GM18526 (cell line): Measurements from ENCODE around the gene DOCK2.

Experiments
- POLR2A ChIP-seq: IDR thresholded peaks from 3 replicates; pipeline ENCODE4 v1.6.1; 2011; ENCODE audit not compliant: insufficient read length; ENCODE audit errors: extremely low read depth

DOCK2 gene

DNA sequence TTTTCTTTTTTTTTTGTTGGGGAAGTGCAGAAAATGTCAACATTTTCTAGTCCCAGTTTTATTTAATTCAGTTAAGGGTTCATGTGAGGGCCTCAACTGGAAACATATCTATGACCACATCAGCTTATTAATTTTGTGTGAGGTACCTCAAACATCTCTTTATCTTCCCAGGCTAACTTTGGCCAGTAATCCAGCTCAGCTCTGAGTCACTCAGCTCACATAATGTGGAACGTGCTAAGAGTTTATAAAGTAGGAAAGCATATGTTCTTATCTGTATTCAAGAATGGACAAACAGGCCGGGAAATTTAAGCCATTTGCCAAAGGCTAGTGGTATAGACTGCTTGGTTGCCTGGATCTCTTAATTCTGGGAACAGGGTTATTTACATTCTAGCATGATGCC is 224.9 kb downstream of the DOCK2 start:
- no peak for TF ChIP-seq POLR2A

DNA sequence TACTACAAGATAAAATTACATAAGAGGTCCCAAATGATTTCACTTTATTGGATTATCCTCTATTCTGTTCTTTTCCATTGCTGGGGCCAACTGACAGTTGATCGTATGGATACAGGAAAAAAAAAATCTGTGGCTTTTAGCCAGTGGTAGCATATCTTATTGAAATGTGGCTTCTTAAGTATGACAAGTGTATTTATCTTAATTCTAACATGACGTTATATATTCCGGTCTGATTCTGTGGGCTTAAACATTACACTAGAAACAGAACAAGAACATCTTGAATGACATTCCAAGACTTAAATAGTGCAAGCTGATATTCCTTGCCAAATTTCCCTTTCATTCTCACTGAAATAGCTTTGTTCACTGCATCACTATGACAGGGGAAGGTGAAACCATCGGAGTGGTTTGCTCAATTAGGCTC is 225.3 kb downstream of the DOCK2 start:
- no peak for TF ChIP-seq POLR2A

DNA sequence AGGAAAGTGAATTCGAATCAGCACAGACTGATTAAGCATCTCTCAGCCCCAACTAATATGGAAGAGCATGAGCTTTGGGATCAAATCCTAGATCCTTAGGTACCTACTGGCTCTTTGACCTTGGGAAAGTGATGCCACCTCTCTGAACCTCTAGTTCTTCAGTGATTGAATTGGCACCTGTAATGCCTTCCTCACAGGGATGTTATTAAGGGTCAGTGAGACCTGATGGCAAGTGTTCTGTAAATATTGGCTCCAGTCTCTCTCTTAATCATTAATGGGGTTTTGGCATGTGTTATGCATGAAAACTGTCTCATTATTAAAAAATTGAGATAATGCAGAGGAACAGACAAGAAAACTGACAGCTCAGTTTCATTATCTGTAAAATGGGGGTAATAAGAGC is 227.4 kb downstream of the DOCK2 start:
- TF ChIP-seq POLR2A = no peak

DNA sequence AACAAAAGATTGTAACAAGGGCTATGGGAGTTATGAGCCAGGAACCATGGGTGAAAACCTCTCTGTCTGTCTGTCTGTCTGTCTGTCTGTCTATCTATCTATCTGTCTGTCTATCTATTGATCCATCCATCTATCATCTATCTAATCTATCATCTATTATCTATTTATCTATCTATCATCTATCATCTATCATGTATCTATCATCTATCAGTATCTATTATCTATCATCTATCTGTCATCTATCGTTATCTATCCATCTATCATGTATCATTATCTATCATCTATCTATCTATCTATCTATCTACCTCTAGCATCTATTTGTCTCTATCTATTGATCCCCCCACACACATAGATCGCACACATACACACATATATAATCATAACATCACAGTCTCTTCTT is 230.3 kb downstream of the DOCK2 start:
- no peak for TF ChIP-seq POLR2A

DNA sequence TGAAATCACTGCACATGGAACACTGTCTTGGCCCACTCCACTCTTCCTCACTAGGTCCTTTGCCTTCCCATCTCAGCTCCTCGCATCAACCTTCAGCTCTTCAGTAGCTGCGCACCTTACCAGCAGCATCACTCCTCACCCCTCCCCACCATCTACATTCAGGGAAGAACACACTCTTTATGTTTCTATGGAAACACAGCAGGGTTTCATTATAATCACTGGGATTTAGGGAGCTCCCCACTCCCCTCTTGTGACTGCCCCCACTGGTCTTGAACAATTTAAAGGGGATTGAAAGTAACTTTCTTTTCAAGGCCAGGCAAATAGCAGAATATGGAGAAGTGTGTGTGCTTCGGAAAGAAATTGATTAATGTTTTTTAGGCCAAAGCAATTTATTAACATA is 232.0 kb downstream of the DOCK2 start:
- no peak for TF ChIP-seq POLR2A

DNA sequence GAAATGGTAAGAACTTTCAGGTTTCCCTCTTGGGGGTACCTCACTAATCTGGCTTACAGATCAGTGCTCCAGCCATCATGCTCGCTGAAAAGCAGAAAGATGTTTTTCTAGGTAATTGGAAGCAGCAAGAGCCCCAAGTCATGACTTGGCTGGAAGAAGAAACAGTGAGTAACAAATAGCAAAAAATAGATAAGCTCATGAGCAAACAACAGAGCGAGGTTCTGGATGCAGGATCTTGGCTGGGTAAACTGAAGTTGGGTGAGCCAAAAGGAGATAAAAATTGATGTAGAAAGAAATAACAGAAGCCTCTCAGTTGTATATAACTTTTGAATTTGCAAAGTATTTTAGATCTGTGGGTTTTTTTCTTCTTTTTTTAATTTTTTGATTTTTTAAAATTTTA is 233.1 kb downstream of the DOCK2 start:
- TF ChIP-seq POLR2A = no peak

DNA sequence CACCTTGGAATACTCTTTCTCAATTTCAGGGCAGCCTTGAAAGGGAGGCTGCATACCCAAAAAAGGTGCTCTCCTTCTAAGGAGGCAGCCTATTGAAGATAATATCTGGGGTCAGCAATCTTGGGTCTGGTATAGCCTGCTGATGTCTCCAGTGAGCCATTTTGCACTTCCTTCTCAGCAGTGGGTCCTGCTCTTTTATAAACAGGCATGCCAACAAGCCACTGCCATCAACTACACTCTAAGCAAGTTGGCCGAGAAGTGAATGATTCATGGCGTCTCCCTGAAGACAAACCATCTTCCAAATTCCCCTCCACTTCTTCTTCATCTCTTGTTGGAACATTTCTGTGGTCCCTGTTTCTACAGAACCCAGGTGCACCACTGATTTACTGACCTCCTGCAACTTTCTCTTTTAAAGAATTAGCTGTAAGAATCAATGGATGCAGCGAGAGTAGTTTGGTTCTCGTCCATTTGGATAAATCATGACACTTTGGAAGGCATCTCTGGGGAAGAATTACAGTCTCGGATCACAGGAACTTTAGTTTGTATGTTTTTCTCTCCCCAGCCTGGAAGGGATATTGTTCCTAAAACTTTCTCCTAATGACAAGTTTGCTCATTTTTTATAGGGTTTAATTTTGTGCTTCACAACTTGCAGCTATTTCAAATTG is 234.9 kb downstream of the DOCK2 start:
- no peak for TF ChIP-seq POLR2A

DNA sequence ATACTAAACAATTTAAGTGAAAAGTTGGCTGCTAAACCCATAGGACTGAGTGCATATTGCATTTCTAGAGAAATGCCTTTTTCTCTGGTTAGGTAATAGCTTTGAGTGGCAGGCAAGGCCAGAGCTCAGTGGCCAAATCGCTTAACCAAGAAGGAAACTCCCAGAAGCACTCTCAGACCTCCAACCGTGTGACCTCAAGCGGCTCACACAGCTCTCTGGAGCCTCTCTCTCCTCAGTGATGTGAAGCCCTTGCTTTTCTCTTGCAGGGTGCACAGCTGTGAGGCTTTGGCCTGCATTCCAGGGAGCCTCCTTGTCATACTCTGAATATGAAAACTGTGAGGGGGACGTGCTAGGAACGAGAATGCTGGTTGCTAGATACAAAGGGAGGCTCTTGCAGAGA is 236.6 kb downstream of the DOCK2 start:
- TF ChIP-seq POLR2A = no peak

DNA sequence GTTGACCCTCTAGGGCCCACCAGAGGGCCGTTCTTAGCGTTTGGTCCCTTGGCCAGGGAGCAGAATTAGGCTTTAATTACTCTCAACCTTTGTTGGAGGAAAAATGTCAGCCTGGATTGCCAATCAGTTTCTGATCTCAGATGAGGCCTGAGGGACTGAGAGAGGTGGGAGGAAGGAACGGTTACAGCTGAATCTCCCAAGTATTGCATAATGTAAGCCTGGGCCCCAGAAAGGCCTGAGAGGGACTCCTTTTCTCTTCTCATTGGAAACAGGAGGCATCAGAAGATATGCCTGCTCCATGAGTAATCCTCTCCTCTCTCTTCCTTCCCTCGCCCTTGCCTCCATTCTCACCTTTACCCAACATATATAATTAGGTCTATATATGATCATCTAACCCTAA is 237.5 kb downstream of the DOCK2 start:
- TF ChIP-seq POLR2A = no peak

DNA sequence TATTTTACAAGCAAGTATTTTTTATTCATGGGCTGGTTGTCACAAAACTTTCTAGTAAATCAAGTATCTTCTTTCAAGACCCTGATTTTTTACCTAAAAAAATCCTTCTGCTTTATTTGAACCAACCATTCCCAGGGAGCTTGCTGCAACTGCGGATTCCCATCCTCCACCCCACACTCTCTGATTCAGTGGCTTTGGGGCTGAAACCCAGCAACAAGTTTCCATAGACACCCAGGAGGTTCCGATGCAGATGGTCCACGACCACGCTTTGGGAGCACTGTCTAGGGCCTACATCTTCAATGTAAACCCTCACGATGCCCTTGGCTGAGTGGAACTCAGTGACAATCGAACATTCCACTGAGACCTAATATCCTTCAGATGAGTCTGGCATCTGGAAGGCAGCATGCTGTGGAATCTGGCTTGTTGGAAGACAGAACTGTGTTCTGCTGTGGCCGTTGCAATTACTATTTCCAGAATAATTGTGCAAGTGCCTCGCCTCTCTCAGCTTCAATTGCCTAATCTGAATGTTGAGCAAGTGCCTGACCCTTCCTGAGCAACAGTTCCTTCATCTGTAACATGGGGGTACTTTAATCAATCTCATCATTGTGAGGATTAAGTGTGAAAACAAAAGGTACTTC is 238.1 kb downstream of the DOCK2 start:
- no peak for TF ChIP-seq POLR2A

DNA sequence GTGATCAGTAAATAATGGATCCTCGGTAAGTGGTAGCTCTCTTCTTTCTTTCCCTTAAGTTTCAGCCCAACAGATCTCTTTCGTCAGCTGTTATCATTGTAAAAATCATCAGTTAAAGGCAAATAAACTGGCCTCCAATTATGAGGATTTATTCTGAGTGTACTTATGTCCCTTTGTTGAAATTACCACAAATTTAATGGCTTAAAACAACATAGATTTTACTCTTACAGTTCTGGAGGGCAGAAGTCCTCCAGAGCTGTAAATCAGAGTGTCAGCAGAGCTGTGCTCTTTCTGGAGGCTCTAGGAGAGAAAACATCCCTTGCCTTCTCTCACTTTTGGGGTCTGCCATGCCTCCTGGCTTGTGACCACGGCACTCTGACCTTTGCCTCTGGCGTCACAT is 238.7 kb downstream of the DOCK2 start:
- TF ChIP-seq POLR2A = no peak

DNA sequence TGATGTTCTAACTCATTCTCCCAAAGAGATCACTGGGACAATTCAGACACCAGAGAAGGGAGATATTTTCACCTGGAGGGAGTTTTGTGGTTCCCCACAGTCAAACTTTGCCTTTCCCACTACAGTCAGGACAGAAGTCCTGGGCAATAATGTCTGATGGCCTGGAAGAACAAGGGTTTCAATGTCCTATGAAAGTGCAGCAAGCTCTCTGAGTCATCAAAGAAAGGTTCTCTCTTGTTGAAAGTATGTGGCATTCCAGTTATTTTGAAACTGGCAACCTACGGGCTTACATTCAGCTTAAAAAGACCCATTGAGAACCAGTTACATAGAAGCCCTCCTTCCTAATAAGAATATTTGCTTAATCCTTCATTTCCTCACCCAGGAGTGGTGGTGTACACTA is 239.3 kb downstream of the DOCK2 start:
- TF ChIP-seq POLR2A = no peak

DNA sequence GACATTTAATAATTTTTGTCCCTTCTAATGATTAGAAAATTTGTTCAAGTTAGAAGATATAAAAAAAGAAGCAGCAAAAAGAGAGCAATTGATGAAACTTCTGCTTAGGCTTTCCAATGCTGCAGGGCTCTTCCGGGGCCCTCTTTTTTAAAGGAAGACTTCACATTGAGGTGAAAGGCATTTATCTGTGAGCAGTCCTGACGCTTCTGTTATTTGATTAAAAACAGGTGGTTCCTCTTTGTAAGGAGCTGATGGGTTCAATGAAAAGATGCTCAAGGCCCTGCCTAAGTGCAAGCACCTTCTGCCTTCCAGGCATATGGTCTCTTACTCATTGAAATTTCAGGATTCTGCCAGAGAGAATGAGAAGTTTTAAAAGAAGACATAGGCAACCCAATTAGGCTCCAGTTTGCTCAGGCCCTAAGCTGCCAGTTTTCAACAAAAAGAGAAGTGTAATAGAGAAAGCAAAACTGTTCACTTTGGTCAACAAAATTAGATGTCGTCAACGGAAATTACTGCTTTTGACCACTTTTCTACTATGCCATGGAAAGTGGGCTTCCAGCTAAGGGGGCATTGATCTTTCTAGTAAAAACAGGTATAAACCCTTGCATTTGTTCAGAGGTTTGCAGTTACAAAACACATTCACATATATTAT is 243.1 kb downstream of the DOCK2 start:
- TF ChIP-seq POLR2A = no peak

DNA sequence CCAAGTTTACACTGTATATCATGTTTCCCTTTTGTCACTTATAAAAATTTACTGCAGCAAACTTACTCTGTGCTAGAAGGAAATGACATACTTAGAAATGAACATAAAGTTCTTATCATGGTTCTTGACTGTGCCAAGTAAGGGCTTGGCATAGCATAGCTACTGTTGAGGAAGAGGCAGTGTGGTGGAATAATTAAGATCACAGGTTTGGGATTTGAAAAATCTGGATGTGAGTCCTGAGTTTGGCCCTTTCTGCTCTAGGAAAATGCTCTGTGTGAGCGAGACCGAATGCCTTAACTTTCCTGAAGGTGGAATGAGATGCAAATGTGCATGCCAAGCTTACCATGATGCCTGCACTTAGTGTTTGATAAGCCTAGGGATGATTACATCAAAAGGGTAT is 243.7 kb downstream of the DOCK2 start:
- TF ChIP-seq POLR2A = no peak

DNA sequence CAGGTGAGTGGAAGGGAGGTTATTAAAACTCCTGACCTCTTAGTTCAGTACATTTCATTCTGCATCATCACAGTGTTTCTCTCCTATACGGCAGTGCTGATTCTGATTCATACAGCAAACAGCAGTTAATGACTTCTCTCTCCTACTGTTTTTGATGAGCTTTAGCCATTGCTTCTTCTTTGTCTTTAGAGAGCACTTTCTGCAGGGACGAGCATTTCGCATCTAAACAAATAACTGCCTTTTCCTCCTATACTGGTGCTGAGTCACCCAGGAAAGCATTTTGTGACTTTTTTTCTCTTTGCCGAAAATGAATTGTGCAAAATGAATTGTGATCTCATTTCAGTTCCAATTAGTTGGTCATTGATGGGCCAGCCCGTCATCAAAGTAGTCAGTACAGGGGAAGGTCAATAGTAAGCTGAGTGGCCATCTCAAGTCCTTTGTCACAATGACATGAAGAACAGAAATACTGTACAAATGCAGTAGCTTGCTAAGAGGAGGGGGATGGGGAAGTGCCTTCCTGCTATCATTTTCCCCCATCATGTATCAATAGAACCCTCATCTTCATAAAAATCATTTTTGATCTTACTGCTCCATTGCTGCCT is 244.7 kb downstream of the DOCK2 start:
- no peak for TF ChIP-seq POLR2A

DNA sequence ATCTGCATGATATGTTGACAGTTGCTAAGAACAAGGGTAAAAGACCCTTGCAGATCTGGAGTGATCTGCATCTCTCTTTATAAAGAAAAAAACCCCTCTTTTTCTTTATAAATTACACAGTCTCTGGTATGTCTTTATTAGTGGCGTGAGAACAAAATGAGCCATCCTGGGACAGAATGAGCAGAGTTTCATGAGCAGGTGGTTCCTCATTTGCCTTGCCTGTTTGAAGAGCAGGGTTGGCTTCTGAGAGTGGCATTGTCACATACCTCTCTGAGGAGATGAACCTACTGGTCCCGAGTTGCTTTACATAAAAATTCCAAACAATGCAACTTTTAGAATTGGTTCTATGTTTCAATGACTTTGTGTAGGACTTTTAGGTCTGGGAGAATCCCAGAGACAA is 249.0 kb downstream of the DOCK2 start:
- TF ChIP-seq POLR2A = no peak

DNA sequence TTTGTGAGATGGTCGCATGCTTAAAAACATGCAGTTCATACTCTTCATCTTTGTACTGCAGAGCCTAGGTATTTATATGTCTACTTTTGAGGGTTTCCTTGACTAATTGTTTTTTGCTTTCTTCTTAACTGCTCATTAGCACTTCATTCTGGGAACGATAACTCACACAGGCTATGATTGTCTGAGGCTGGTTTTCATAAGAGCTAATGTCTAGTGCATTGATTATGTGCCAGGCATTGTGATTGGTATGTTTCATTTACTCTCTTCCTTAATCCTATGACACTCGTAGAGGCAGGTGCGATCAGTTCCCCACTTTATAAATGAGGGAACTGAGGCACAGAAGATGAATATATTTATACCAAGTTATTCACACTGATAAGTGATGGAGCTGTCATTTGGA is 249.6 kb downstream of the DOCK2 start:
- TF ChIP-seq POLR2A = no peak

DNA sequence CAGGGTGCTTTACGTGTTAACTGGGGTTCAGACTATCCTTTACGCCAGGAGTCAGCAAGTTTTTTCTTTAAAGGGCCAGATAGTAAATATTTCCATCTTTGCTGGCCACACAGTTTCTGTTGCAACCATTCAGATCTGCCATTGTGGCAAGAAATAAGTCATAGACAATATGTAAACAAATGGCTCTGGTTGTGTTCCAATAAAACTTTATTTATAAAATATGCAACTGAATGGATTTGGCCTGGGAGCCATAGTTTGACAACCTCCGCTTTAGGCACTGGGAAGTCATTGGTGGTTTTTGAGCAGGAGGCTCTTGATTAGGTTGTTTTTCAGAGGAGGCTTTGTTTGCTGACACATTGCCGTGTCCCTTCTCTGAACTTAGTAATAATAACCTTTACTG is 252.5 kb downstream of the DOCK2 start:
- TF ChIP-seq POLR2A = no peak
